Keratinocyte (primary cell): ENCODE data around the gene AGO3. TPM values are rescaled to one million over a fixed set of nuclear protein-coding genes. Genes with fewer than 3 reads are reported as not detected.
A peak's percentile ranks its signal among the peaks of the same experiment; 100 is the strongest.

ENCODE experiments used
- DNase-seq: peaks from one replicate; pipeline ENCODE4 v3.0.0-alpha.2; 2011; ENCODE audit warnings: low read depth, missing footprints, low spot score
- FAIRE-seq: peaks from 2 replicates; lab custom pipeline; 2011; peaks lifted over from hg19 to GRCh38; lab: Jason Lieb, UNC
- H2AFZ ChIP-seq: 2 replicates; pipeline ENCODE4 v1.6.0; 2012; ENCODE audit warnings: low read length, control low read depth, inconsistent platforms; ENCODE audit not compliant: control insufficient read depth
- H3K27ac ChIP-seq: 2 replicates; pipeline ENCODE4 v1.5.1; 2011; ENCODE audit warnings: low read length; ENCODE audit not compliant: control insufficient read depth, insufficient read depth
- H3K27me3 ChIP-seq: 3 replicates; pipeline ENCODE4 v1.6.0; 2011; ENCODE audit warnings: low read length; ENCODE audit not compliant: control insufficient read depth, insufficient read depth; ENCODE audit errors: extremely low read depth
- H3K36me3 ChIP-seq, 2 experiments: 2 replicates in 1 of 2; 3 replicates in 1 of 2; pipeline ENCODE4 v1.5.1; 2011; ENCODE audit warnings: low read length in 2 of 2, mild to moderate bottlenecking in 1 of 2; ENCODE audit not compliant: control insufficient read depth in 2 of 2, insufficient read depth in 2 of 2; ENCODE audit errors: extremely low read depth in 1 of 2
- H3K4me1 ChIP-seq: 3 replicates; pipeline ENCODE4 v1.5.1; 2011; ENCODE audit warnings: low read length; ENCODE audit not compliant: control insufficient read depth, insufficient read depth; ENCODE audit errors: extremely low read depth
- H3K4me2 ChIP-seq: 3 replicates; pipeline ENCODE4 v1.6.0; 2011; ENCODE audit warnings: low read depth, low read length; ENCODE audit not compliant: control insufficient read depth, insufficient read depth; ENCODE audit errors: extremely low read depth
- H3K4me3 ChIP-seq, 3 experiments: fragments of 200-600 bp in 1 of 3; sonication (generic) in 1 of 3; 2 replicates in 2 of 3; 3 replicates in 1 of 3; pipeline ENCODE4 v1.5.1; 2011 to 2016; ENCODE audit warnings: low read length in 3 of 3, mild to moderate bottlenecking in 3 of 3, control low read depth in 2 of 3, inconsistent platforms in 1 of 3, low read depth in 1 of 3, mixed read lengths in 1 of 3, mixed run types in 1 of 3, moderate library complexity in 1 of 3; ENCODE audit not compliant: control insufficient read depth in 2 of 3, insufficient read depth in 2 of 3; ENCODE audit errors: extremely low read depth in 1 of 3
- H3K79me2 ChIP-seq: 2 replicates; pipeline ENCODE4 v1.6.0; 2012; ENCODE audit warnings: low read length; ENCODE audit not compliant: control insufficient read depth, insufficient read depth
- H3K9ac ChIP-seq: 3 replicates; pipeline ENCODE4 v1.6.0; 2011; ENCODE audit warnings: low read length; ENCODE audit not compliant: control insufficient read depth, insufficient read depth; ENCODE audit errors: extremely low read depth
- H3K9me1 ChIP-seq: 3 replicates; pipeline ENCODE4 v1.6.0; 2011; ENCODE audit warnings: low read length; ENCODE audit not compliant: control insufficient read depth, insufficient read depth; ENCODE audit errors: extremely low read depth
- H3K9me3 ChIP-seq: 2 replicates; pipeline ENCODE4 v1.5.1; 2012; ENCODE audit warnings: low read depth, low read length; ENCODE audit not compliant: control insufficient read depth
- H4K20me1 ChIP-seq: 3 replicates; pipeline ENCODE4 v1.6.0; 2011; ENCODE audit warnings: low read length; ENCODE audit not compliant: control insufficient read depth, insufficient read depth; ENCODE audit errors: extremely low read depth
- EZH2 ChIP-seq: IDR thresholded peaks from one replicate; pipeline ENCODE4 v1.6.1; 2012; ENCODE audit warnings: inconsistent platforms, mild to moderate bottlenecking, low read length, moderate library complexity
- dilution Hi-C: fragments of 300-500 bp; cut with MboI; formaldehyde crosslinking; loops from one replicate; pipeline ENCODE4 v1.7.0; 2020; ENCODE audit warnings: low sequenced_read_pairs; ENCODE audit not compliant: extremely low pct_ligation_motif_present
- polyA plus RNA-seq, 5 experiments: library from polyadenylated mRNA; depleted of rRNA in 3 of 5; stranded (reverse) in 3 of 5; stranded (forward) in 1 of 5; unstranded in 1 of 5; fragments of >200 nt; gene quantifications; 1 replicate in 1 of 5; 2 replicates in 3 of 5; 3 replicates in 1 of 5; pipeline versions ENCODE4 v1.2.1 to v1.2.3, GENCODE V29; 2011 to 2012; ENCODE audit warnings: missing spikeins in 2 of 5, low read depth in 1 of 5, low replicate concordance in 1 of 5
- TF ChIP-seq, protein P1 (sequence below), 3 experiments: IDR thresholded peaks in 1 of 3; conservative IDR thresholded peaks in 1 of 3; optimal IDR thresholded peaks in 1 of 3; 2 replicates in 2 of 3; 3 replicates in 1 of 3; pipeline versions ENCODE3 to v1.5.1; 2011; ENCODE audit warnings: low read length in 3 of 3, mild to moderate bottlenecking in 3 of 3, moderate library complexity in 2 of 3, control low read depth in 1 of 3, inconsistent platforms in 1 of 3; ENCODE audit not compliant: insufficient read depth in 2 of 3; ENCODE audit errors: extremely low read depth in 1 of 3

Gene AGO3
- polyA plus RNA-seq, 1 donor (not counting 4 experiments of a cell fraction or from before 2014, with no cell fraction given): 14.0 TPM

DNA sequence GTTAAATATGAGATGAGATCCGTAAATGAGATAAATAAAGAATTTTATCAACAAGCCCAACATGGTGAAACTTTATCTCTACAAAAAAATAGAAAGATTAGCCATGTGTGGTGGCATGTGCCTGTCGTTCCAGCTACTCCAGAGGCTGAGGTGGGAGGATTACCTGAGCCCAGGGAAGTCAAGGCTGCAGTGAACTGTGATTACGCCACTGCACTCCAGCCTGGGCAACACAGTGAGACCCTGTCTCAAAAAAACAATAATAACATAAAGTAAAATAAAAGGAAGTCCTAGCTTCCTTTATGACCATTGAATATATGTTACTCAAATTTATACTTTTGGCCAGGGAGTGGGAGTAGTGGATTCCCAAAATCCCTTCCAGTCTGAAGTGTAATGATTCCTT, 104.2 kb downstream of the AGO3 start:
- Histone ChIP-seq H3K27me3 (no peaks in the 10 kb centered on the region), H3K4me2 (peak overlapping the region; percentile 47), H3K36me3 (peaks cover 0 to 4% of the 10 kb centered on the region in 2 experiments), H3K79me2 (no peaks in the 10 kb centered on the region), H3K4me1 (peaks cover 10% of the 10 kb centered on the region), H3K9me3 (no peaks in the 10 kb centered on the region), H3K9ac (no peak overlapping the region), H4K20me1 (no peaks in the 10 kb centered on the region), H3K27ac (peak overlapping the region; percentile 37), H3K9me1 (no peaks in the 10 kb centered on the region), H3K4me3 (no peak overlapping the region), H2AFZ (no peak overlapping the region)
- FAIRE-seq: no peak
- dilution Hi-C loops: no loop called here
- DNase-seq: no peak
- no peak for TF ChIP-seq EZH2
- TF ChIP-seq, protein P1, sequence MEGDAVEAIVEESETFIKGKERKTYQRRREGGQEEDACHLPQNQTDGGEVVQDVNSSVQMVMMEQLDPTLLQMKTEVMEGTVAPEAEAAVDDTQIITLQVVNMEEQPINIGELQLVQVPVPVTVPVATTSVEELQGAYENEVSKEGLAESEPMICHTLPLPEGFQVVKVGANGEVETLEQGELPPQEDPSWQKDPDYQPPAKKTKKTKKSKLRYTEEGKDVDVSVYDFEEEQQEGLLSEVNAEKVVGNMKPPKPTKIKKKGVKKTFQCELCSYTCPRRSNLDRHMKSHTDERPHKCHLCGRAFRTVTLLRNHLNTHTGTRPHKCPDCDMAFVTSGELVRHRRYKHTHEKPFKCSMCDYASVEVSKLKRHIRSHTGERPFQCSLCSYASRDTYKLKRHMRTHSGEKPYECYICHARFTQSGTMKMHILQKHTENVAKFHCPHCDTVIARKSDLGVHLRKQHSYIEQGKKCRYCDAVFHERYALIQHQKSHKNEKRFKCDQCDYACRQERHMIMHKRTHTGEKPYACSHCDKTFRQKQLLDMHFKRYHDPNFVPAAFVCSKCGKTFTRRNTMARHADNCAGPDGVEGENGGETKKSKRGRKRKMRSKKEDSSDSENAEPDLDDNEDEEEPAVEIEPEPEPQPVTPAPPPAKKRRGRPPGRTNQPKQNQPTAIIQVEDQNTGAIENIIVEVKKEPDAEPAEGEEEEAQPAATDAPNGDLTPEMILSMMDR (optimal IDR thresholded peaks at IDR 0.05 in 1 of 3, IDR thresholded peaks at IDR 0.05 in 1 of 3, conservative IDR thresholded peaks at IDR 0.05 in 1 of 3; ENCODE audit: extremely low read depth in 1 of 3, insufficient read depth in 2 of 3, low read length in 3 of 3): no peak

DNA sequence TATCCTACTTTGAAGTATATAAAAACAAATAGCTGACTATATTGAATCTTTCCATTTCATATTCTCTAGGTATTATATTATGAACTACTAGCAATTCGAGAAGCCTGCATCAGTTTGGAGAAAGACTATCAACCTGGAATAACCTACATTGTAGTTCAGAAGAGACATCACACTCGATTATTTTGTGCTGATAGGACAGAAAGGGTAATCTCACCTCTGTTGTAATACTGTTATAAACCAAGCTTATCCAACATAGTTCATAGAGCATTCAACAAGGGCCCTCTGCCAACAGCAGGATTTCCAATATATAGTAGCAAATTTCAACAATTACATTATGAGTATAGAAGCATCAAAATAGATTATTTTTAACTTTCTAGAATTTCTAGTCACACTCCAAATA, 109.3 kb downstream of the AGO3 start:
- H3K36me3 ChIP-seq: peaks cover 4 to 8% of the 10 kb centered on the region in 2 experiments

More for the DNA sequence above, 109.3 kb downstream of the AGO3 start:
- Histone ChIP-seq H3K9me3 (no peaks in the 10 kb centered on the region), H2AFZ (no peak overlapping the region), H3K9me1 (no peaks in the 10 kb centered on the region), H3K27ac (no peak overlapping the region), H3K4me2 (no peak overlapping the region), H3K4me3 (no peak overlapping the region), H3K27me3 (no peaks in the 10 kb centered on the region), H3K9ac (no peak overlapping the region), H3K4me1 (no peaks in the 10 kb centered on the region), H3K79me2 (no peaks in the 10 kb centered on the region), H4K20me1 (no peaks in the 10 kb centered on the region)
- DNase-seq (no peak), FAIRE-seq (no peak)
- dilution Hi-C loops: no loop called here
- no peak for TF ChIP-seq EZH2
- TF ChIP-seq, protein P1 (optimal IDR thresholded peaks at IDR 0.05 in 1 of 3, IDR thresholded peaks at IDR 0.05 in 1 of 3, conservative IDR thresholded peaks at IDR 0.05 in 1 of 3; ENCODE audit: extremely low read depth in 1 of 3, insufficient read depth in 2 of 3, low read length in 3 of 3): no peak
